NCI-H345 (cell line): ENCODE data around the gene ZNF827.

ENCODE experiments used
- DNase-seq: peaks from one replicate; lab custom pipeline; 2025; lab: John Stamatoyannopoulos, UW

ZNF827 gene

DNA sequence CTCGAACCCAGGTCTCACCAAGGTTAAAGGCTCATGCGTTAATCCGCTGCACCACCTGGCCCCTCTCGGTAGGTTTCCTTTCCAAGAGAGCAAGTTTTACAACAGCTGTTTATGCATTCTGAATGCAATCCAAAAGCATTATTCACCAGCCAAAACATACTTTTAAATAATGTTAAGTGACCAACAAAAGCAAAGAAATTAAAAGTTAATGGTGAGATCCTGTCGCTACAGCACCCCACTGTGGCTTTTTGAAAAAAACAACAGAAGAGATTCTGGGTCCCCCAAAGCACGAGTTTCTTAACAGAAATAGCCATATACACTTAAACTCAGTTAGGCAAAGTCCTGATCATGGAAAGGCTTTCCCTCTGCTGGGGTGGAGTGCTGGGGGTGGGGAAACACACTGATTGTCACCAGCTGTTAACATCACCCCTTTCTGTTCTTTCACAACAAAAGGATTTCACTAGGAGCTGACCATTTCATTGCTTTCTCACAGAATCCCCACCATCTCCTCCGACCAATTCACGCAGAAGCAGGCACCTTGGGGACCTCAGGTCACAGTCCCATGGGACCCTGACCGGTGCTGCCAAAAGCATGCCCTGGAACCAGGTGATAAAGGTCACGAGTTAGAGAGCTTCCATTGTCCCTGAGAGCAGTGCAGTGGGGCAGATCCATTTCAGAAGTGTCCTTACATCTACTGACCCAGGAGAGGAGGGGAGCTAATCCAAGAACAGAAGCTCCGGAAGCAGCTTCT, 51.2 kb downstream of the ZNF827 start:
- DNase-seq: no peak

DNA sequence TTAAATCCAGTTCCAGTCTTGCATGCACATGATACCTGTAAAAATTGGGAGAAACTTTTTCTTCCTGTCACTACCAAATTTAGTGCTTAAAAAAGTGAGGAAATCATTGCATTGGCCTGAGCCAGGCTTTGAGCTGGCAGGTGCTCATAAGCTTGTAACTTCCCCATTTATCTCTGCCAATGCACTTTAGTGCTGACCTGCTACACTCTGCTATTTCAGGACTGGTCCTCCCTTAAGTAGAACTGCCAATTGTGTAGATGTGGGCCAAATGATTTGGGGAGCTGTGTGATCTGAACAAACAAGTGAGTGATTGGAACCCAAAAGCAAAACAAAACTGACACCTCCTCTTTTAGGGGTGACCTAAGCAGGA, 51.8 kb downstream of the ZNF827 start:
- no peak for DNase-seq

DNA sequence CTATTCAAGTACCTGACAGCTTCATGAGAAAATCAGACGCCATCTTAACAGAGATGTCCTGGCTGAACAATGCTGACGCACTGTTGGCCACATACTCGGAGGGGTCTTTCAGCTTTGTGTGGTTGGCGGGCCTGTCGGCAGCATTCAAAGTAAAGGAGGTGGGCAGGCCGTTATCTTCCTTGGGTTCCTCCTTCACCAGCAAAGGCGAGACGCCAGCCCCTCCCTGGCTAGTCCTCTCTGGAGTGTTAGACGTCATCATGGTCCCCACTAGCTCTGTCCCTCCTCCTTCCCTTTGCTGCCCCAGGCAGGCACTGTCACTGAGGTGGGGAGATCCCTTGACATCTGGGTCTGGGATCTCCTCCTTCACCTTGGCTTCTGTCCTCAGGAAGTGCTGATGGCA, 53.0 kb downstream of the ZNF827 start:
- no peak for DNase-seq

DNA sequence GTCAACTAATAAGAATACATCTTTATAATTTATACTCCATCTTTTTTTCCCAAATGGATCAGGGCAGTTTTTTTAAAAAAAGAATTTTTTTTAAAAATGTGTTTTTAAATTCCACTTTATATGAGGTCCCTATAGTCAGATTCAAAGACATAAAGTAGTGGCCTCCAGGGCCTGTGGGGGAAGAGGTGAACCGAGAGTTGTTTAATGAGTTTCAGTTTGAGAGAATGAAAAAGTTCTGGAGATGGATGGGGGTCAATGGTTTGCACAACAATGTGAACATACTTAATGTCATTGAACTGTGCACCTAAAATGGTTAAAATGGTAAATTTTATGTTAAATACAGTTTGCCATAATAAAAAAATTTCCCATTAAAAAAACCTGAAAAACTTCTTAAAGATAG, 53.8 kb downstream of the ZNF827 start:
- DNase-seq: no peak

DNA sequence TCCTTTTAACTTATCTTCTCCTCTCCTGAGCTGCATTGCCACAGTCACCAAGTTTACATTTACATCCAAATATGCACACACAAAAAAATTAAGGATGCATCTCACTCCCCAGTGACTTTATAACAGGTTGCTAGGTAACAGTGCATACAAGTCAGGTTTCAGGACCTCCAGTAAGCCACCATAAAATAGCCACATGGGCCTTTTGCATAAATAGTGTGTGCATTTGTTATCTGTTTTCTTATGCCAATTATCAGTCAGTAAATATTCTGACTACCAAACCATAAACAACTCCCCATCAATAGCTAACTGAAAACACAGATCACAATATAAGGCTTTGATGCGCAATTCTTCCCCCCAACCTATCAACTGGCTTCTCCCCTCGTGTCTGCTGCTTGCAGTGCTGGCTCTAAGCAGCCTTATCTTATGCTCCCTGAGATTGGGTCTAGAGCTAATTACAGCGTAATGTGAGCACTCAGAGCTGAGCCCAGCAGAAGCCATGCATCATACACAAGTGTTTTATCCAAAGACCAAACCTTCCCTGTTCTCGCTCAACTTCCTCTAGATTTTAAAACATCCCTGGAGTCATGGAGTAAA, 55.4 kb downstream of the ZNF827 start:
- no peak for DNase-seq

DNA sequence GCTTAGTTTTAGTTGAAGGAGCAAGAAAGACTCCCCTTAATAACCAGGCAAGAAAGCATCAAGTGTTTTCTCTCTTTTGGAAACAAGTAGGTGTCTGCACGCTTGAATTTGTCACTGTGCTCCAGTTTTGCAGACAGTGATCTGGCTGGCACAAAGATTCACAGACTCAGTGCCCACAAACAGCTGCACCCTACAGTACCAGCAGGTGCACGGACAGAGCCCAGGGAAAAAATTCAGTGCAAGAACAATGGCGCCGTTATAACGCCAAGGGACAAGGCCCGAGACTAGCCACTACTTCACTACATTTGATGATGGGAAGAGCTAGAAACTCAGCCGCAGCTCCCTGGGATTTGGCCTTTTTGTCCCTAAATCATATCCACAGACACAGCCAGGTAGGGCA, 56.0 kb downstream of the ZNF827 start:
- DNase-seq: peak; percentile 28

DNA sequence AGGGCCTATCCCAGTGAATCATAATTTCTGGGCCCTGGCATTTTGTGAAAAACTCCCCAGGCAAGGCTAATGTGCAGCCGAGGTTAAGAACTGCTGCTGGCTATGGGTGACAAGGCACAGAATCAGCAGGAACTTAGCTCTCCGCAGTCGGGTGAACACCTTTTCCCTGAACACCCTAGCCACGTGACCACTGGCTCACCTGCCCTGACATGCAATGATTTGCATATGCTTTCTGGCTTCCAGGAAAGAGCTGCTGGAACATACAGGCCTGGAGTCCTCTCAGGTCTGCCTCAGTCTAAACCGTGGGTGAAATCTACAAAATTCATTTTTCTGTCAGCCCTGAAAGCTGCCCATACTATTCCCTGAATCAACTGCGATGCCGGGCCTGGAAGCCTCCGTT, 56.6 kb downstream of the ZNF827 start:
- peak; percentile 85 for DNase-seq

DNA sequence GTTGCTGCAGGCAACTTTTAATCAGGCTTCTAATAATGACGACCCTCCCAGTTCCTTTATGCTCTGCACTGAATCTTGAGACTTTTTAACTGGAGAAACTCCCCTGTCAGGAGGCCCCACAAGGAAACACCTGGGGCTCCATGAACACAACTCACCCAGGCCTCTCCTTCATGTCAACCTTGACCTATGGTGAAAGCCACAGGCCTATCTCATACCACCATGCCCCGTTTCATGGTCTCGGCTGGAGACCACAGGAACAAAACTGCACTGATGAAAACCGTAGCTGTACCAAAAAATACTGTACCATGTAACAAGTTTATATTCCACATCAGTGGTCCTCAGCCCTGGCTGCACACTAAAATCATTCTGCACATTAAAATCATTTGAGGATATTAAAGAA, 57.0 kb downstream of the ZNF827 start:
- DNase-seq: no peak

DNA sequence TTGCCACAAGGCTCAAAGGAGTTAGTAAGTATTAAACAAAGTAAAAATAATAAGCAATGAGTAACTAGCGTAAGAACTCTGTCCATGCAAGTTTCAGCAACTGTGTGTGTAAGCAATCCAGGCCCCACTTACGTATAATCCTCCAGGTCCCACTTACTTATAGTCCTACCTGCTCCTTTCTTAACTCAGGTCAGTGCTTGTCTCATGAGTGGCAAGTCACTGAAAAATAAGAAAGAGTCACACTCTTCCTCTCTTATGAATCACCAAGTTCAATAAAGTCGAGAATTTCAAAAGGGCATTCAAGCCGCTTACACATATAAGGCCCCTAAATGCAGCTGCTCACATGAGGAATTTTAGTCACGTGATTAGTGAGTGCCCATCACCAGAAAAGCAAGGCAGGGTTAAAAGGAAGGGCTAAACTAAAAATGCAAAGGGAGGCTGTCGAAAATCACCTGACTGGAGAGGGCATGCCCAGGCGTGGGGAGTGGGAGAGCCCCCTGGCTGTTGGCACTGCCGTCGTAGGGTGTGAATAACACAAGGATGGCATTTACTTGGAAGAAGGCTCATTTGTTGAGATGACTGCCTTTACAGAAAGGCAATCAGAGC, 58.2 kb downstream of the ZNF827 start:
- DNase-seq: no peak

DNA sequence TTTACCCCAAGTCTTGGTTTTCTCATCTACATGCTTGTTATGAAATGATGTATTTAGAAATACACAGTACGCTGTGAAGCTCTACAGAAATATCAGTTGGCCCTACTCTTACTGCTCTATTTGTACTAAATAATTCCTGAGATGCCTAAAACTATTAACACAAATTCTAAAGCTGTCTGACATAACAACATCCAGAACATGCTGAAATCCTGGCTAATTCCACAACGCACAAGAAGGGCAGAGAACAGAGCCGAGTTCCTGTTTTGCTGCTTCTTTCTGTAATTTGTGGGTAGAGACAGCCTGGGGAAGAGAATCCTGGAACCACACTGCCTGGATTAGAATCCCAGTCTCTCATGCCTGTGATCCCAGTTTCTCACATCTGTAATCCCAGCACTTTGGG, 59.0 kb downstream of the ZNF827 start:
- DNase-seq: no peak

DNA sequence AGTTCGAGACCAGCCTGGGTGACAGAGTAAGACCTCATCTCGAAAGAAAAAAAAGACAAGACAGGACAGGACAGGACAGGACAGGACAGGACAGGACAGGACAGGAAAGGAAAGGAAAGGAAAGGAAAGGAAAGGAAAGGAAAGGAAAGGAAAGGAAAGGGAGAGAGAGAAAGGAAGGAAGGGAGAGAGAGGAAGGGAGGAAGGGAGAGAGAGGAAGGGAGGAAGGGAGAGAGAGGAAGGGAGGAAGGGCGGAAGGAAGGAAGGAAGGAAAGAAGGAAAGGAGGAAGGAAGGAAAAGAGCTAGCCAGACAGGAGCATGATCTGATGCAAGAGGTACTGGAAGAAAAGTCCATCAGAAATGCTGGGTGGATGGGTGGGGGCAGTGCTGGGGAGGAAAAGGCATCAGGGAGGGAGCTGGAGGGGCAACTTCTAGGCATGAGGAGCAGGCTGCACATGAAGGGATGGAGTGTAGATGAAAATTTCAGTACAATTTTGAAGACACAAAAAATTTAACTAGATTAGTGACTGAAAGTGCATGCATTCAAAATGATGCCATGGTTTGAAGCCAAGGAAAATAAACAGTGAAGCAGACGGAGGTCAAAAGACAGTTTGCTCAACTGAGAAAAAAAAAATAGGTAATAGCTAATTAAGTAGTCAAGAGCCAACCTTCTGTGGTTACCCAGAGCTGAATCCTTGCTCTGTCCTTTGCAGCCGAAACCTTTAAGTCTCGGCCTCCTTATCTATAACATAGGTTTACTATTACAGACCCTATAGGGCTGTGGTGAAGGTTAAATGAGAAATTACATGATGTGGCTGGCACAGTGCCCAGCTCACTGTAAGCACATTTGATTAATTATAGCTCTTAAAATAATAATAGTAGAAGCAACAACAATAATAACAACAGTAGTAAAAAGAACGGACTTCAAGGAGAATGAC, 59.9 kb downstream of the ZNF827 start:
- DNase-seq: no peak

DNA sequence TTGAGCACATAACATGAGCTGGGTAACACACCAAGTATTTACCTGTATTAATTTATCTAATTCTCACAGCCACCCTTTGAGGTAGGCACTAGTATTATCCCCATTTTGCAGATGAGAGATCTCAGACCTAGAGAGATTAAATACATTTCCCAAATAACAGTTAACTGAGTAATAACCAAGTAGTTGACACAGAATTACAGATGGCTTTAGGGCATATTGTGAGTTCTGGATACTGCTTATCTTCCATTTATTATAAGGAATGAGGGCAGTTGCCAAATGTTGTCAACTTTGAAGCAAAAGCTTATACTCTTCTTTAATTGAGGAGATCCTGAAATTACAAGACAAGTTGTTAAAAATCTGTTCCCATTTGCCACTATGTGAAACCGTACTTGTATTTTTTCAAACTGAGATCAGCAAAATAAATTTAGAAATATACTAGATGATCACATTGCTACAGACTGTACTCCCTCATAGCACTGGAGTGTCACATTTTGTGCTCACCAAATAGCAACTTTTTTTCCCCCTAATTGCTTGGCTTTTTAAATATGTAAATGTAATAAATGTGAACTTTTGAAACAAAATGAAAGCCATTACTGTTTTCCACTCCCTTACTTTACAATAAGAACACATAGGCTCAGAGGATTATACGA, 62.0 kb downstream of the ZNF827 start:
- DNase-seq: no peak

DNA sequence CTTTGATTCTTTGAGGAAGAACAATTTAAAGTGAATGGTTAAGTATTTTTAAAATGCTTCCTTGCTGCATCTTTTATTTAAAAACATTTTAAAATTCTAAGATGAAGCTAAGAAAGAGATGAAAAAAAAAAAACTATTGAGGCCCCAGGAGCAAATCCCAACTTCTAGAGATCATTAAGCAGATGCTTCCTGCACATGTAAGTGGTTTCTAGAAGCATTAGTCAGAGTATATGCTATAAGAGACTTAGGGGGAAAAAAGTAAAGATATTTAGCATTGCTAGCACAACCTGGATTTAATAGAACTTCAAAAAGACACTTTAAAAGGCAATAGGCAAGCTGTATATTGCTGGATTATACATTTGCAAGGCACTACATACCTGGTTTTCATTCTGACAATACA, 64.7 kb downstream of the ZNF827 start:
- DNase-seq: no peak

DNA sequence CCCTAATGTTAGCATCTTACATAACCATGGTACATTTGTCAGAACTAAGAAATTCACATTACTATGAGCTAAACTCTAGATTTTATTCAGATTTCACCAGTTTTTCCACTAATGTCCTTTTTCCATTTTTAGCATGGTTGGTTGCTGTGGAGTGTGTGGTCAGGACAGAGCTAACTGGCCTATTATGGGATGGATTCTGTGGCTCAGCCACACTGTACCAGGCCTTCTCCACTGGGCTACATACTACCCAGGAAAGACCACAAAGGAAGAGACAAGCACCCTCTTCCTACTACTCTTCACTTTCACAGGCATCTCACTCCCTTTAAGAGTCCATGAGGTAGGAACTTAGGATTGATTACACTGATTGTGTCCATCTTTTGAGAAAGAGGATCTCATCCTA, 67.4 kb downstream of the ZNF827 start:
- no peak for DNase-seq

DNA sequence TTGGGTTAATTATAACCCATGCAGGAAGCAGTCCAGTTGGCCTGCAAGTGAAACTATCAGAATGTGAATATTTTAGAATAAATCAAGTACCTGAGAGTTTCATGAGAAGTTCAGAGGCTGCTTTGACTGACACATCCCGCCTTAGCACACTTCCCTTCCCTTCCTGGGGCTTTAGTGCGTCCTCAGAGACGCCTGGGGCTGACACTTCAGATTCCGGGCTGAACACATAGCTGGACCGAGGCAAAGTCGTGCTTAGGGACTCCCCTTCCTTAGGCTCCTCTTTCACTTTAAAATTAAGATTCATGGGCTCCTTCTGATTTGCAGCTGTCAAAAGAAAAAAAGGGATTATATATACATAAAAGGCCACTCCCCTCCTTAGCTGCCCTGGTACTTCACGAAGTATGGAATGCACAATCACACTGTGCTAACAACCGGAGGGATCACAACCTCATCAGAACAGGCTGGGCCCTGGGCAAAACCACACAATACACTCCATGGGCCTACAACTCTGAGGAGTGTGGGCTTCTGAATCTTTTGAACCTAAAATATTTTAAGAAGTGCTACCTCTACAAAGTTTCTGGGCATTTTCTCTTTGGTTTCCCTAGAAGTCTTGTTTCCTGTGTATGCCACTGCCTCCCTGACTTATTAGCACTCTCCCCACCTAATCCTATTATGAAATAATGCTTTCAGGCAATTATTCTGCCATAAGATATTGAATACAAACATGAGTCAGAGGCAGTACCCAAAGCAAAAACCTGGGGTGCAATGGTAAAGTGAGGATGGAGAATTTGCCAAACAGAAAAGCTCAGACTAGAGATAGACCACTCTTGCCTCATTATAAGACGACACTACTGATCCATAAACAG, 68.2 kb downstream of the ZNF827 start:
- no peak for DNase-seq

DNA sequence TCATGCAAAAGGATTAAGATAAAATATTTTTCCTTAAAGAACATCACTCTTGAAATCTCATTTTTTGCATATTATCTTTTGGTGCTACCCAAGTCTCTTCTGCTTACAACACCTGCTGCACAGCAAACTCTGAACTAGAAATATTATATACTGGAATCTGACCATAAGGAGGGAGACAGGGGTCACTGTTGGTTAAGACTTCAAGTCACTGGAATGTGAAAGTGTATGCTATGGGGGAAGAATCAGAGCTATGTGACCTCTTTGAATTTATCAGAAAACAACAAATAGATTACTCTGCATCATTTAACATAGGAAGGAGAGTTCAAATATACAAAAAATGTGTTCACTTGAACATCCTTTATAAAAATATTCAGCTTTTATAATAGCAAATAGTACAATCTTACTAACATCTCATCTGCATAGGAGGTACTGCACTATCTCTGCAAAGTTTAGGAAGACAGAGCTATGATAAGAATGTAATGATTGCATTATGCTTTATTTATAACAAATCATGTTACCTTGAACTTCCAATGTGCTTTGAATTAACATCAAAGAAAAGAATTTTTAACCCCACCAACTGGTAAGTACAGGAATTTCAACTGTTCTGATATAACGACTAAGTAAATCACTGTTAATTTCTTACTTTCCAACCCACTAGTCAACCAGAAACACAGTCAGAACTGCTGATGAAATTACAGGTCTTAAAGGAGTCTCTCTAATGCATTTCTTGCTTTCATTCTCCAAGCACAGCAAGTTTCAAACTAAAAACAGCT, 69.8 kb downstream of the ZNF827 start:
- no peak for DNase-seq

DNA sequence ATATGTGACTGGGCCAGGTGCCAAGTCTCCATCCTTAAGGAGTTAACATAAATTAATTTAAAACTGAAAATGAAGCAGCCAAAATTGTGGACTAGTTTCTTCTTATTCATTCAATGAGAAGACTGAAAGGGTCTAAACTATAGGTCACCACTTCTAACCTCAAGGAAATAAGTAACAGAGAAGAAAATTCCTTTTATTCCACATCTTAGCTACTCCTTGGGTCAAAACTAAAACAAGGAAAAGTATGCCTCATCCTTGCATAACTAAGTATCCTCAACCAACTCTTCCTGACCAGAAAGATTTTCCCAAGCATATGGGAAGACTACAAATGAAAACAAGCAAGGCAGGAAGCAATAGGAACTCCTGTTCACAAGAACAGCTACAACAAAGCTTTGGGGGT, 71.2 kb downstream of the ZNF827 start:
- DNase-seq: no peak

DNA sequence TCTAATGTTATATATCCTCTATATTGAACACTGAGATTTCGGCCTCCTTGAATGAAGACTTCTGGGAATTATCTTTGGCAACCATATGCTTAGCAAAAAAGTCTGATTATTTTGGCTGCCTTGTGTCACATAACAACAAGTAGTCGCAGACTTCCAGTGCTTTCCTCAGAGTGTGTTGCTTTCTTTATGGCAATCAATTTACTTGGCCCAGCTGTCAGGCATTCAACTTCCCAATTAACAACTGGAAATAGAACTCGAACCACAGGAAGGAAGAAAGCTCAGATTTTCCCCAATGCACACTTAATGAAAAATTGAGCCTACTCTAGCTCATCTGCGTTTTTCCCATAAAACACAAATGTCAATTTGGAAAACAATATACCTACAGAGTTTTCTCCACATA, 71.6 kb downstream of the ZNF827 start:
- no peak for DNase-seq

DNA sequence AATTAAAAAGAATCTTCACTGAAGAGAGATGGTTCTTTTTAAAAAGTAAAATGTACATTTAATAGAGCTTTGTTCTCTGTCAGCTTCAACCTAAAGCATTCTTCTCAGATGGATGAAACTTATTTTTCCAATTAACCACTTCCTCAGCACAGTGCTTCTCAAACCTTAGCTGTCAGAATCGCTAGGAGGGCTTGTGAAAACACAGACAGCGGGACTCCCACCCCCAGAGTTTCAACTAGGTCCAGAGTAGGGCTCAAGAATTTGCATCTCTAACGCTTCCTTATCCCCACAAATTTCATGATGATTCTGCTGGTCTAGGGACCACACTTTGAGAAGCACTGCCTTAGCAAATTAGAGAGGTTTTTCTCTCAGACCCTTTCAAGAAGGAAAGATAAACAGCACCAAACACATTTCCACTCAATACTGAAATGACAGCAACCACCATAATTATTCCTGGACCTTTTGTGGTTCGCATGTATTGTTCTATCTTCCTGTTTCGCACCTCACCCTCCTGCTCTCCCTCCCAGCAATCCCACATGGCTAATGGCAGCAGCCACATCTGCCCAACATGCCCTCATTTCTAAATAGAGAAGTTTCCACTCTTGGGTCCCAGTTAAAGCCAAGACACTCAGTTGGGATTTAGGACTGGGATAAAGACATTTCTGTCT, 73.2 kb downstream of the ZNF827 start:
- DNase-seq: no peak

DNA sequence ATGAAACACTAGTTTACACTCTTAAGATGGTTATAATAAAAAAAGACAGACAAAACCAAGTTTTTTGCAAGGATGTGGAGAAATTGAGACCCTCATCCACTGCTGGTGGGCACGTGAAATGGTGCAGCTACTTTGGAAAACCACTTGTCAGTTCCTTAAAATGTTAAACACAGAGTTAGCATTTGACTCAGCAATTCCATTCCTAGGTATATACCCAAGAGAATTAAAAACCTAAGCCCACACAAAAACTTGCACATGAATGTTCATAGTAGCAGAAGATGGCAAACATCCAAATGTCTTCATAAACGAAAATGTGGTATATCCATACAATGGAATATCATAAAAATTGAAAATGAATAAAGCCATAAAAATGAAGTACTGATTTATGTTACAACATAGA, 75.4 kb downstream of the ZNF827 start:
- DNase-seq: no peak
